ENCODE results near the gene HIF1A. TPM values are rescaled to one million over a fixed set of nuclear protein-coding genes. Genes with fewer than 3 reads are reported as not detected.

Gene HIF1A
- total and polyA plus RNA-seq, 5 donors from 2014 or later: 48.2 to 123 (median 60.7) TPM

- H3K27ac ChIP-seq (ENCODE audit: insufficient read depth, low read length, poor library complexity, severe bottlenecking): no peak overlapping the region
- H3K27me3 ChIP-seq (ENCODE audit: control insufficient read depth, insufficient read depth, low read length): peaks cover 6% of the 10 kb centered on the region
- Mint-ChIP-seq H3K9me3 (no peaks in the 10 kb centered on the region), H3K36me3 (no peaks in the 10 kb centered on the region), H3K4me1 (peaks cover 0 to 7% (median 5%) of the 10 kb centered on the region in 4 donors), H3K27ac (no peak overlapping the region), H3K4me3 (no peak overlapping the region), H3K27me3 (peaks cover 21% of the 10 kb centered on the region)
- H3K36me3 ChIP-seq (ENCODE audit: control insufficient read depth, insufficient read depth, low read length): no peaks in the 10 kb centered on the region
- ATAC-seq (ENCODE audit: low read depth in 2 of 2) (no peak), DNase-seq (no peak)
- H3K4me1 ChIP-seq (ENCODE audit: control insufficient read depth, insufficient read depth, low read length, poor library complexity, severe bottlenecking): peaks cover 16% of the 10 kb centered on the region
- no peaks in the 10 kb centered on the region for H3K9me3 ChIP-seq (ENCODE audit: control insufficient read depth in 2 of 2, low read length in 2 of 2)
- no peak overlapping the region for H3K4me3 ChIP-seq (ENCODE audit: low read depth, low read length)
Observed at GRCh38 chr14:61675291-61675690, 20.0 kb upstream of the HIF1A start.

- Mint-ChIP-seq H3K27me3 (peaks cover 27% of the 10 kb centered on the region), H3K4me1 (peaks cover 0 to 7% (median 4%) of the 10 kb centered on the region in 4 donors), H3K27ac (no peak overlapping the region), H3K9me3 (no peaks in the 10 kb centered on the region), H3K36me3 (no peaks in the 10 kb centered on the region), H3K4me3 (no peak overlapping the region)
- Histone ChIP-seq H3K27ac (ENCODE audit: insufficient read depth, low read length, poor library complexity, severe bottlenecking) (no peak overlapping the region), H3K9me3 (ENCODE audit: control insufficient read depth in 2 of 2, low read length in 2 of 2) (no peaks in the 10 kb centered on the region), H3K4me3 (ENCODE audit: low read depth, low read length) (no peak overlapping the region), H3K27me3 (ENCODE audit: control insufficient read depth, insufficient read depth, low read length) (peaks cover 13% of the 10 kb centered on the region), H3K4me1 (ENCODE audit: control insufficient read depth, insufficient read depth, low read length, poor library complexity, severe bottlenecking) (no peaks in the 10 kb centered on the region), H3K36me3 (ENCODE audit: control insufficient read depth, insufficient read depth, low read length) (no peaks in the 10 kb centered on the region)
- no peak for ATAC-seq (ENCODE audit: low read depth in 2 of 2)
- no peak for DNase-seq
Observed at GRCh38 chr14:61677479-61677878, 17.8 kb upstream of the HIF1A start.

GRCh38 chr14:61678975-61679374 is 16.3 kb upstream of the HIF1A start:
- Histone ChIP-seq H3K4me1 (ENCODE audit: control insufficient read depth, insufficient read depth, low read length, poor library complexity, severe bottlenecking) (no peaks in the 10 kb centered on the region), H3K27ac (ENCODE audit: insufficient read depth, low read length, poor library complexity, severe bottlenecking) (no peak overlapping the region), H3K36me3 (ENCODE audit: control insufficient read depth, insufficient read depth, low read length) (no peaks in the 10 kb centered on the region), H3K4me3 (ENCODE audit: low read depth, low read length) (no peak overlapping the region), H3K9me3 (ENCODE audit: control insufficient read depth in 2 of 2, low read length in 2 of 2) (no peaks in the 10 kb centered on the region), H3K27me3 (ENCODE audit: control insufficient read depth, insufficient read depth, low read length) (peaks cover 18% of the 10 kb centered on the region)
- no peak overlapping the region for H3K4me3 Mint-ChIP-seq
- ATAC-seq (ENCODE audit: low read depth in 2 of 2) (no peak), DNase-seq (no peak)
- peak overlapping the region in 1 of 3 donors; percentile 21 for H3K27ac Mint-ChIP-seq
- no peaks in the 10 kb centered on the region for H3K9me3 Mint-ChIP-seq
- H3K36me3 Mint-ChIP-seq: no peaks in the 10 kb centered on the region
- H3K27me3 Mint-ChIP-seq: peaks cover 36% of the 10 kb centered on the region
- peaks cover 0 to 2% (median 1%) of the 10 kb centered on the region in 4 donors for H3K4me1 Mint-ChIP-seq

GRCh38 chr14:61681413-61681812 is 13.9 kb upstream of the HIF1A start:
- no peak overlapping the region for H3K4me3 Mint-ChIP-seq

GRCh38 chr14:61683108-61683507 is 12.2 kb upstream of the HIF1A start:
- H3K27ac Mint-ChIP-seq: no peak overlapping the region
- no peak overlapping the region for H3K4me3 ChIP-seq (ENCODE audit: low read depth, low read length)
- peaks cover 22% of the 10 kb centered on the region for H3K27me3 ChIP-seq (ENCODE audit: control insufficient read depth, insufficient read depth, low read length)
- H3K9me3 Mint-ChIP-seq: peaks cover 0 to 8% (median 3%) of the 10 kb centered on the region in 7 donors
- H3K27ac ChIP-seq (ENCODE audit: insufficient read depth, low read length, poor library complexity, severe bottlenecking): no peak overlapping the region
- no peaks in the 10 kb centered on the region for H3K4me1 Mint-ChIP-seq
- H3K27me3 Mint-ChIP-seq: peaks cover 49% of the 10 kb centered on the region
- H3K4me3 Mint-ChIP-seq: no peak overlapping the region
- DNase-seq (no peak), ATAC-seq (ENCODE audit: low read depth in 2 of 2) (no peak)
- peaks cover 0 to 2% of the 10 kb centered on the region in 2 experiments for H3K9me3 ChIP-seq (ENCODE audit: control insufficient read depth in 2 of 2, low read length in 2 of 2)
- H3K36me3 Mint-ChIP-seq: no peaks in the 10 kb centered on the region
- no peaks in the 10 kb centered on the region for H3K36me3 ChIP-seq (ENCODE audit: control insufficient read depth, insufficient read depth, low read length)
- no peaks in the 10 kb centered on the region for H3K4me1 ChIP-seq (ENCODE audit: control insufficient read depth, insufficient read depth, low read length, poor library complexity, severe bottlenecking)

More at GRCh38 chr14:61681413-61681812, 13.9 kb upstream of the HIF1A start:
- DNase-seq (no peak), ATAC-seq (ENCODE audit: low read depth in 2 of 2) (no peak)
- H3K27ac ChIP-seq (ENCODE audit: insufficient read depth, low read length, poor library complexity, severe bottlenecking): no peak overlapping the region
- Mint-ChIP-seq H3K36me3 (no peaks in the 10 kb centered on the region), H3K9me3 (peaks cover 0 to 2% (median 0%) of the 10 kb centered on the region in 7 donors), H3K27me3 (peaks cover 43% of the 10 kb centered on the region), H3K27ac (no peak overlapping the region), H3K4me1 (no peaks in the 10 kb centered on the region)
- H3K36me3 ChIP-seq (ENCODE audit: control insufficient read depth, insufficient read depth, low read length): no peaks in the 10 kb centered on the region
- no peak overlapping the region for H3K4me3 ChIP-seq (ENCODE audit: low read depth, low read length)
- no peaks in the 10 kb centered on the region for H3K4me1 ChIP-seq (ENCODE audit: control insufficient read depth, insufficient read depth, low read length, poor library complexity, severe bottlenecking)
- peaks cover 14% of the 10 kb centered on the region for H3K27me3 ChIP-seq (ENCODE audit: control insufficient read depth, insufficient read depth, low read length)
- no peaks in the 10 kb centered on the region for H3K9me3 ChIP-seq (ENCODE audit: control insufficient read depth in 2 of 2, low read length in 2 of 2)

GRCh38 chr14:61690039-61690438 is 5.3 kb upstream of the HIF1A start:
- no peak overlapping the region for H3K4me3 Mint-ChIP-seq
- H3K27ac Mint-ChIP-seq: no peak overlapping the region
- peaks cover 0 to 17% (median 5%) of the 10 kb centered on the region in 7 donors for H3K9me3 Mint-ChIP-seq
- no peak overlapping the region for H3K27ac ChIP-seq (ENCODE audit: insufficient read depth, low read length, poor library complexity, severe bottlenecking)
- H3K4me1 Mint-ChIP-seq: peaks cover 6 to 22% (median 18%) of the 10 kb centered on the region in 4 donors
- H3K27me3 ChIP-seq (ENCODE audit: control insufficient read depth, insufficient read depth, low read length): peaks cover 12% of the 10 kb centered on the region
- peaks cover 0 to 3% of the 10 kb centered on the region in 2 experiments for H3K9me3 ChIP-seq (ENCODE audit: control insufficient read depth in 2 of 2, low read length in 2 of 2)
- DNase-seq (no peak), ATAC-seq (ENCODE audit: low read depth in 2 of 2) (no peak)
- H3K36me3 ChIP-seq (ENCODE audit: control insufficient read depth, insufficient read depth, low read length): no peaks in the 10 kb centered on the region
- H3K4me3 ChIP-seq (ENCODE audit: low read depth, low read length): no peak overlapping the region
- peaks cover 9% of the 10 kb centered on the region for H3K4me1 ChIP-seq (ENCODE audit: control insufficient read depth, insufficient read depth, low read length, poor library complexity, severe bottlenecking)
- H3K36me3 Mint-ChIP-seq: peaks cover 6% of the 10 kb centered on the region
- H3K27me3 Mint-ChIP-seq: peaks cover 52% of the 10 kb centered on the region

GRCh38 chr14:61690982-61691381 is 4.3 kb upstream of the HIF1A start:
- ATAC-seq (ENCODE audit: low read depth in 2 of 2) (no peak), DNase-seq (no peak)
- peaks cover 6% of the 10 kb centered on the region for H3K36me3 Mint-ChIP-seq
- H3K27me3 Mint-ChIP-seq: peaks cover 44% of the 10 kb centered on the region
- H3K4me1 Mint-ChIP-seq: peaks cover 6 to 23% (median 18%) of the 10 kb centered on the region in 4 donors
- Histone ChIP-seq H3K4me3 (ENCODE audit: low read depth, low read length) (no peak overlapping the region), H3K4me1 (ENCODE audit: control insufficient read depth, insufficient read depth, low read length, poor library complexity, severe bottlenecking) (peaks cover 9% of the 10 kb centered on the region), H3K9me3 (ENCODE audit: control insufficient read depth in 2 of 2, low read length in 2 of 2) (peaks cover 0 to 3% of the 10 kb centered on the region in 2 experiments), H3K27me3 (ENCODE audit: control insufficient read depth, insufficient read depth, low read length) (peaks cover 12% of the 10 kb centered on the region), H3K36me3 (ENCODE audit: control insufficient read depth, insufficient read depth, low read length) (no peaks in the 10 kb centered on the region), H3K27ac (ENCODE audit: insufficient read depth, low read length, poor library complexity, severe bottlenecking) (no peak overlapping the region)
- peak overlapping the region in 1 of 4 donors; percentile 34 for H3K4me3 Mint-ChIP-seq
- H3K9me3 Mint-ChIP-seq: peaks cover 0 to 17% (median 5%) of the 10 kb centered on the region in 7 donors
- H3K27ac Mint-ChIP-seq: peak overlapping the region in 2 of 3 donors; percentile 32 to 60

- no peaks in the 10 kb centered on the region for H3K36me3 ChIP-seq (ENCODE audit: control insufficient read depth, insufficient read depth, low read length)
- Mint-ChIP-seq H3K27me3 (peaks cover 44% of the 10 kb centered on the region), H3K4me1 (peaks cover 6 to 26% (median 19%) of the 10 kb centered on the region in 4 donors), H3K27ac (peak overlapping the region in 2 of 3 donors; percentile 3 to 60), H3K36me3 (peaks cover 6% of the 10 kb centered on the region), H3K4me3 (no peak overlapping the region), H3K9me3 (peaks cover 0 to 17% (median 4%) of the 10 kb centered on the region in 7 donors)
- H3K4me3 ChIP-seq (ENCODE audit: low read depth, low read length): no peak overlapping the region
- H3K27ac ChIP-seq (ENCODE audit: insufficient read depth, low read length, poor library complexity, severe bottlenecking): no peak overlapping the region
- peaks cover 10% of the 10 kb centered on the region for H3K4me1 ChIP-seq (ENCODE audit: control insufficient read depth, insufficient read depth, low read length, poor library complexity, severe bottlenecking)
- peaks cover 10% of the 10 kb centered on the region for H3K27me3 ChIP-seq (ENCODE audit: control insufficient read depth, insufficient read depth, low read length)
- peaks cover 0 to 3% of the 10 kb centered on the region in 2 experiments for H3K9me3 ChIP-seq (ENCODE audit: control insufficient read depth in 2 of 2, low read length in 2 of 2)
- ATAC-seq (ENCODE audit: low read depth in 2 of 2) (no peak), DNase-seq (peak in 1 of 3 donors; percentile 49)
Observed at GRCh38 chr14:61691495-61691894, 3.8 kb upstream of the HIF1A start.

Data from CD4-positive, CD25-positive, alpha-beta regulatory T cell (primary cell).